Caco-2 (cell line): ENCODE data around the gene IMMP2L. TPM values are rescaled to one million over a fixed set of nuclear protein-coding genes. Genes with fewer than 3 reads are reported as not detected.

Experiments used
- BruUV-seq: library from RNA; stranded (reverse); fragments of 400-500 nt; replicated peaks from 2 replicates; lab custom pipeline; 2021; lab: Mats Ljungman, UMichigan
- CTCF ChIA-PET: fragments of 300-600 bp; sonication (Branson Sonifier 250); formaldehyde crosslinking; loops from one replicate; lab custom pipeline; 2022; ENCODE audit warnings: antibody characterized with exemption; lab: Charles Lee
- POLR2A ChIA-PET: fragments of 300-600 bp; sonication (Branson Sonifier 250); formaldehyde crosslinking; loops from one replicate; lab custom pipeline; 2022; ENCODE audit warnings: antibody characterized with exemption; lab: Charles Lee
- DNase-seq, 2 experiments: peaks; one replicate each; pipeline versions ENCODE4 v3.0.0 to v3.0.0-alpha.2; 2020 to 2022
- H3K27me3 ChIP-seq: replicated peaks from 2 replicates; pipeline ENCODE4 v1.6.0; 2011; ENCODE audit warnings: low read length; ENCODE audit not compliant: control insufficient read depth, insufficient read depth
- H3K36me3 ChIP-seq: 2 replicates; pipeline ENCODE4 v1.5.1; 2011; ENCODE audit warnings: low read length; ENCODE audit not compliant: control insufficient read depth, insufficient read depth
- H3K4me1 ChIP-seq: fragments of 250-450 bp; sonication (Bioruptor Pico); 2 replicates; pipeline ENCODE4 v1.5.1; 2020; ENCODE audit warnings: mild to moderate bottlenecking
- H3K4me3 ChIP-seq: 2 replicates; pipeline ENCODE4 v1.5.1; 2011; ENCODE audit warnings: low read depth, mild to moderate bottlenecking, control low read depth, low read length
- H3K9me3 ChIP-seq: fragments of 250-450 bp; sonication (Bioruptor Pico); 2 replicates; pipeline ENCODE4 v1.5.1; 2020; ENCODE audit warnings: mild to moderate bottlenecking, moderate library complexity
- H3K27ac Mint-ChIP-seq: one replicate; pipeline ENCODE4 v1.8.0; 2022; ENCODE audit warnings: mixed read lengths; ENCODE audit not compliant: unreplicated experiment
- H3K27me3 Mint-ChIP-seq: one replicate; pipeline ENCODE4 v1.8.0; 2022; ENCODE audit warnings: mixed read lengths; ENCODE audit not compliant: insufficient read depth, unreplicated experiment
- H3K36me3 Mint-ChIP-seq: one replicate; pipeline ENCODE4 v1.8.0; 2022; ENCODE audit warnings: mild to moderate bottlenecking, mixed read lengths; ENCODE audit not compliant: insufficient read depth, unreplicated experiment
- H3K4me1 Mint-ChIP-seq: one replicate; pipeline ENCODE4 v1.8.0; 2022; ENCODE audit warnings: low read depth, mixed read lengths; ENCODE audit not compliant: unreplicated experiment
- H3K4me3 Mint-ChIP-seq: one replicate; pipeline ENCODE4 v1.8.0; 2022; ENCODE audit warnings: mild to moderate bottlenecking, moderate library complexity, mixed read lengths; ENCODE audit not compliant: unreplicated experiment
- H3K9me3 Mint-ChIP-seq: one replicate; pipeline ENCODE4 v1.8.0; 2022; ENCODE audit warnings: mixed read lengths; ENCODE audit not compliant: unreplicated experiment
- CTCF ChIP-seq, 2 experiments: fragments of 200-600 bp in 1 of 2; IDR thresholded peaks; 1 replicate in 1 of 2; 2 replicates in 1 of 2; pipeline versions ENCODE4 v1.5.1 to v1.8.0; 2011 to 2022; ENCODE audit warnings: antibody characterized with exemption in 1 of 2, control low read depth in 1 of 2, inconsistent platforms in 1 of 2, low read depth in 1 of 2, low read length in 1 of 2, mild to moderate bottlenecking in 1 of 2, moderate library complexity in 1 of 2; ENCODE audit not compliant: insufficient read depth in 1 of 2, severe bottlenecking in 1 of 2, unreplicated experiment in 1 of 2
- intact Hi-C: fragments of 100-400 bp; cut with micrococcal nuclease; formaldehyde crosslinking; loops from one replicate; pipeline ENCODE4 v1.10.0; 2022; ENCODE audit not compliant: unreplicated experiment
- total RNA-seq: library from RNA; stranded (reverse); gene quantifications from 2 replicates; pipeline ENCODE4 v1.2.3, GENCODE V29; 2022

IMMP2L gene
- total RNA-seq, 1 experiment from 2014 or later, result 9.5 TPM

- ChIA-PET POLR2A (no interaction called here), CTCF (no interaction called here)
- no TSS peak for BruUV-seq
- no peaks in the 10 kb centered on the region for H3K4me1 Mint-ChIP-seq
- intact Hi-C loops, result no loop called here
- H3K27me3 Mint-ChIP-seq, result no peaks in the 10 kb centered on the region
- no peak overlapping the region for H3K4me3 Mint-ChIP-seq
- no peak overlapping the region for H3K27ac Mint-ChIP-seq
- Histone ChIP-seq H3K4me3 (no peak overlapping the region), H3K36me3 (no peaks in the 10 kb centered on the region), H3K27me3 (no peaks in the 10 kb centered on the region), H3K4me1 (no peaks in the 10 kb centered on the region), H3K9me3 (no peaks in the 10 kb centered on the region)
- no peaks in the 10 kb centered on the region for H3K9me3 Mint-ChIP-seq
- no peak for DNase-seq
- no peaks in the 10 kb centered on the region for H3K36me3 Mint-ChIP-seq
- TF ChIP-seq CTCF (IDR thresholded peaks at IDR 0.05; ENCODE audit: insufficient read depth in 1 of 2, low read depth in 1 of 2, low read length in 1 of 2, severe bottlenecking in 1 of 2, unreplicated experiment in 1 of 2), result no peak
These were observed 84.6 kb downstream of the IMMP2L start for GRCh38 chr7:111477462-111478225.

- Histone ChIP-seq H3K36me3 (no peaks in the 10 kb centered on the region), H3K9me3 (no peaks in the 10 kb centered on the region), H3K4me3 (no peak overlapping the region), H3K4me1 (no peaks in the 10 kb centered on the region), H3K27me3 (no peaks in the 10 kb centered on the region)
- ChIA-PET POLR2A (no interaction called here), CTCF (no interaction called here)
- intact Hi-C loops, result no loop called here
- Mint-ChIP-seq H3K4me1 (no peaks in the 10 kb centered on the region), H3K27ac (no peak overlapping the region), H3K9me3 (no peaks in the 10 kb centered on the region), H3K4me3 (no peak overlapping the region), H3K36me3 (no peaks in the 10 kb centered on the region), H3K27me3 (no peaks in the 10 kb centered on the region)
- BruUV-seq, result no TSS peak
- no peak for DNase-seq
- no peak for TF ChIP-seq CTCF (IDR thresholded peaks at IDR 0.05; ENCODE audit: insufficient read depth in 1 of 2, low read depth in 1 of 2, low read length in 1 of 2, severe bottlenecking in 1 of 2, unreplicated experiment in 1 of 2)
These were observed 85.6 kb downstream of the IMMP2L start for GRCh38 chr7:111476586-111477293.

- H3K4me1 Mint-ChIP-seq, result no peaks in the 10 kb centered on the region
- H3K4me3 ChIP-seq, result no peak overlapping the region
- ChIA-PET CTCF (no interaction called here), POLR2A (no interaction called here)
- no TSS peak for BruUV-seq
- no peaks in the 10 kb centered on the region for H3K27me3 ChIP-seq
- H3K27me3 Mint-ChIP-seq, result no peaks in the 10 kb centered on the region
- no peak for TF ChIP-seq CTCF (IDR thresholded peaks at IDR 0.05; ENCODE audit: insufficient read depth in 1 of 2, low read depth in 1 of 2, low read length in 1 of 2, severe bottlenecking in 1 of 2, unreplicated experiment in 1 of 2)
- no peaks in the 10 kb centered on the region for H3K9me3 ChIP-seq
- no peaks in the 10 kb centered on the region for H3K36me3 ChIP-seq
- no peaks in the 10 kb centered on the region for H3K4me1 ChIP-seq
- no peak overlapping the region for H3K4me3 Mint-ChIP-seq
- H3K27ac Mint-ChIP-seq, result no peak overlapping the region
- DNase-seq, result no peak
- H3K9me3 Mint-ChIP-seq, result no peaks in the 10 kb centered on the region
- no peaks in the 10 kb centered on the region for H3K36me3 Mint-ChIP-seq
- intact Hi-C loops, result no loop called here
These were observed 86.3 kb downstream of the IMMP2L start for GRCh38 chr7:111475959-111476358.
